Esophagus squamous epithelium (tissue), 5 donors: Measurements from ENCODE around the gene EIF4EBP2. TPM values are rescaled to one million over a fixed set of nuclear protein-coding genes. Genes with fewer than 3 reads are reported as not detected.

Experiments
- DNase-seq: peaks from one replicate; lab custom pipeline; 2025; lab: John Stamatoyannopoulos, UW
- H3K27ac ChIP-seq, 4 donors: fragments of 200-600 bp; sonication (generic); one replicate each; pipeline ENCODE4 v1.5.1; 2016 to 2019; ENCODE audit warnings: mild to moderate bottlenecking in 1 of 4
- H3K27me3 ChIP-seq, 4 donors: fragments of 200-600 bp; sonication (generic); 1 replicate in 3 of 4; 2 replicates in 1 of 4; pipeline versions ENCODE4 v1.5.1 to v1.6.0; 2017 to 2021; ENCODE audit warnings: antibody characterized with exemption in 1 of 4
- H3K36me3 ChIP-seq, 3 donors: fragments of 200-600 bp; sonication (generic); one replicate each; pipeline ENCODE4 v1.5.1; 2016 to 2019
- H3K4me1 ChIP-seq, 3 donors: fragments of 200-600 bp; sonication (generic); one replicate each; pipeline ENCODE4 v1.5.1; 2017 to 2019
- H3K4me3 ChIP-seq, 4 donors: fragments of 200-600 bp; sonication (generic); 1 replicate in 3 of 4; 2 replicates in 1 of 4; pipeline ENCODE4 v1.5.1; 2016 to 2019; ENCODE audit warnings: mild to moderate bottlenecking in 2 of 4, moderate library complexity in 1 of 4
- H3K9me3 ChIP-seq, 3 donors: fragments of 200-600 bp; sonication (generic); one replicate each; pipeline ENCODE4 v1.5.1; 2016 to 2019
- CTCF ChIP-seq, 6 experiments: fragments of 450-650 bp in 4 of 6; fragments of 200-600 bp in 2 of 6; sonication (generic) in 2 of 6; IDR thresholded peaks; one replicate each; pipeline ENCODE4 v1.5.1; 2016 to 2019; ENCODE audit warnings: antibody characterized with exemption in 6 of 6, mild to moderate bottlenecking in 4 of 6, moderate library complexity in 4 of 6
- POLR2A ChIP-seq, 4 donors: fragments of 450-650 bp; IDR thresholded peaks; one replicate each; pipeline ENCODE4 v1.6.1; 2017; ENCODE audit warnings: antibody characterized with exemption in 4 of 4, mild to moderate bottlenecking in 4 of 4, moderate library complexity in 3 of 4
- WGBS, 2 donors: methylation state at CpG; one replicate each; pipeline ENCODE4 v1.1.5; 2018; 5-methylcytosine and 5-hydroxymethylcytosine counted together
- intact Hi-C: fragments of 100-400 bp; cut with DNase I; formaldehyde crosslinking; loops from one replicate; pipeline ENCODE4 v1.15.0; 2022
- total RNA-seq, 4 donors: library from RNA; depleted of rRNA; stranded (reverse); fragments of >200 nt; gene quantifications; one replicate each; pipeline ENCODE4 v1.1.0, GENCODE V29; 2016
- donor health status: DM: yes; HTN: yes; CAD: no.

Gene EIF4EBP2
- total RNA-seq, 4 donors from 2014 or later: 34.5 to 57.2 (median 43.2) TPM

- 82 to 86% methylated on average over 8 to 9 of the region's 9 CpGs for WGBS, 2 donors
- Histone ChIP-seq H3K27me3 (peaks cover 0 to 6% (median 0%) of the 10 kb centered on the region in 4 donors), H3K4me1 (peaks cover 13 to 38% (median 23%) of the 10 kb centered on the region in 3 donors), H3K27ac (peak overlapping the region in 1 of 4 donors; percentile 29), H3K9me3 (no peaks in the 10 kb centered on the region), H3K4me3 (no peak overlapping the region), H3K36me3 (peaks cover 0 to 18% (median 0%) of the 10 kb centered on the region in 3 donors)
- TF ChIP-seq CTCF (IDR thresholded peaks at IDR 0.05) (no peak), POLR2A (IDR thresholded peaks at IDR 0.05) (no peak)
- intact Hi-C loops: no loop called here
- no peak for DNase-seq
These were observed 29.8 kb downstream of the EIF4EBP2 start for GRCh38 chr10:70433581-70434280.

GRCh38 chr10:70435241-70436085 lies 31.5 kb downstream of the EIF4EBP2 start:
- 86 to 96% methylated on average over 8 to 10 of the region's 19 CpGs for WGBS, 2 donors
- H3K27me3 ChIP-seq: peaks cover 5 to 23% (median 7%) of the 10 kb centered on the region in 4 donors
- TF ChIP-seq CTCF (IDR thresholded peaks at IDR 0.05) (no peak), POLR2A (IDR thresholded peaks at IDR 0.05) (no peak)
- DNase-seq: no peak
- intact Hi-C loops: no loop called here
- H3K27ac ChIP-seq: no peak overlapping the region
- peaks cover 10 to 34% (median 23%) of the 10 kb centered on the region in 3 donors for H3K4me1 ChIP-seq
- no peaks in the 10 kb centered on the region for H3K9me3 ChIP-seq
- no peak overlapping the region for H3K4me3 ChIP-seq
- peaks cover 0 to under 1% (median 0%) of the 10 kb centered on the region in 3 donors for H3K36me3 ChIP-seq

GRCh38 chr10:70437721-70438120 lies 33.8 kb downstream of the EIF4EBP2 start:
- peaks cover 15 to 34% (median 17%) of the 10 kb centered on the region in 3 donors for H3K4me1 ChIP-seq
- H3K4me3 ChIP-seq: no peak overlapping the region
- no peak for DNase-seq
- intact Hi-C loops: no loop called here
- H3K9me3 ChIP-seq: no peaks in the 10 kb centered on the region
- TF ChIP-seq POLR2A (IDR thresholded peaks at IDR 0.05) (no peak), CTCF (IDR thresholded peaks at IDR 0.05) (no peak)
- peaks cover 10 to 46% (median 20%) of the 10 kb centered on the region in 4 donors for H3K27me3 ChIP-seq
- H3K27ac ChIP-seq: no peak overlapping the region
- no peaks in the 10 kb centered on the region for H3K36me3 ChIP-seq
- WGBS, 2 donors: 64 to 70% methylated on average over 2 to 4 of the region's 5 CpGs

- no peak for DNase-seq
- Histone ChIP-seq H3K9me3 (no peaks in the 10 kb centered on the region), H3K4me3 (peak overlapping the region in 3 of 4 donors; percentile 4 to 60 (median 34)), H3K4me1 (peaks cover 15 to 30% (median 16%) of the 10 kb centered on the region in 3 donors), H3K36me3 (no peaks in the 10 kb centered on the region), H3K27me3 (peaks cover 10 to 55% (median 20%) of the 10 kb centered on the region in 4 donors), H3K27ac (no peak overlapping the region)
- TF ChIP-seq CTCF (IDR thresholded peaks at IDR 0.05) (no peak), POLR2A (IDR thresholded peaks at IDR 0.05) (no peak)
- intact Hi-C loops: no loop called here
- WGBS, 2 donors: 12 to 40% methylated on average over 1 to 35 of the region's 69 CpGs
These were observed 36.6 kb downstream of the EIF4EBP2 start for GRCh38 chr10:70440296-70441160.
